Coronary artery (tissue), 2 donors: ENCODE data around the gene DKKL1.
A peak's percentile ranks its signal among the peaks of the same experiment; 100 is the strongest.

Source experiments
- DNase-seq: peaks from one replicate; pipeline ENCODE4 v3.0.0-alpha.2; 2017; ENCODE audit warnings: low spot score
- H3K27ac ChIP-seq, 2 donors: fragments of 200-600 bp; sonication (generic); one replicate each; pipeline ENCODE4 v1.5.1; 2016 to 2019
- H3K4me3 ChIP-seq: fragments of 200-600 bp; sonication (generic); 2 replicates; pipeline ENCODE4 v1.5.1; 2016; ENCODE audit warnings: mild to moderate bottlenecking, moderate library complexity
- CTCF ChIP-seq: fragments of 200-600 bp; sonication (generic); IDR thresholded peaks from one replicate; pipeline ENCODE4 v1.5.1; 2019; ENCODE audit warnings: antibody characterized with exemption

The DKKL1 gene

GRCh38 chr19:49423071-49423984 is 59.7 kb downstream of the DKKL1 start, which contains the start of gene PTH2:
PTH2 (minus strand) TSS chr19:49423441; CDS start chr19:49423339, 102 bp downstream.
- no peak for TF ChIP-seq CTCF
- no peak for DNase-seq
- Histone ChIP-seq H3K27ac (no peak within 1 kb of the TSS), H3K4me3 (peak within 1 kb of the TSS; percentile 61)

GRCh38 chr19:49423985-49424303 is 60.3 kb downstream of the DKKL1 start:
- H3K27ac ChIP-seq, result no peak overlapping the region
- H3K4me3 ChIP-seq, result no peak overlapping the region
- no peak for TF ChIP-seq CTCF
- DNase-seq, result no peak
